Measurements from ENCODE around the gene SLC30A4.
"Not testable (repeated sequence)": the region's sequence is repeated elsewhere in the genome, so short reads cannot be mapped to it uniquely, and the experiment has no call there.

The SLC30A4 gene

DNA sequence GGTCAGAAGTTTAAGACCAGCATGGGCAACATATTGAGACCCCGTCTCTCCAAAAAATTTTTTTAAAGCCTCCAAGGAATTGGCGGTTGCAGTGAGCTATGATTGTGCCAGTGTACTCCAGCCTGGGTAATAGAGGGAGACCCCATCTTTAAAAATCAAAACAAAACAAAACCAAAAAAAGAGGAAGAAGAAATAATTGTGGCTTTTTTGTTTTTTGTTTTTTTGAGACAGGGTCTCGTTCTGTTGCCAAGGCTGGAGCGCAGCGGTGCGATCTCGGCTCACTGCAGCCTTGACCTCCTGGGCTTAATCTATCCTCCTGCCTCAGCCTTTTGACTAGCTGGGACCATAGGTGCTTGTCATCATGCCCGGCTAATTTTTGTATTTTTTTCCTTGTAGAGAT, 4.5 kb upstream of the SLC30A4 start:
- no peak overlapping the region for H3K27ac ChIP-seq
- no peaks in the 10 kb centered on the region for H3K36me3 ChIP-seq
- H3K4me1 ChIP-seq, result peaks cover 0 to 13% (median 7%) of the 10 kb centered on the region in 10 experiments; a peak in 19 of 20 replicates
- peak overlapping the region in 6 of 11 experiments; percentile 1 to 48 (median 10); a peak in 4 of 22 replicates for H3K4me2 ChIP-seq
- no peak overlapping the region for H3K9ac ChIP-seq
- H3K27me3 ChIP-seq, result peaks cover 0 to 15% (median 11%) of the 10 kb centered on the region in 11 experiments; a peak in 9 of 22 replicates
- H3K4me3 ChIP-seq, result no peak overlapping the region
- no peaks in the 10 kb centered on the region for H3K9me3 ChIP-seq (replicated peaks in 1 of 11)
- TF ChIP-seq Cebpa-rat (IDR thresholded peaks at IDR 0.05), result no peak
- no peaks in the 10 kb centered on the region for H4K20me1 ChIP-seq

DNA sequence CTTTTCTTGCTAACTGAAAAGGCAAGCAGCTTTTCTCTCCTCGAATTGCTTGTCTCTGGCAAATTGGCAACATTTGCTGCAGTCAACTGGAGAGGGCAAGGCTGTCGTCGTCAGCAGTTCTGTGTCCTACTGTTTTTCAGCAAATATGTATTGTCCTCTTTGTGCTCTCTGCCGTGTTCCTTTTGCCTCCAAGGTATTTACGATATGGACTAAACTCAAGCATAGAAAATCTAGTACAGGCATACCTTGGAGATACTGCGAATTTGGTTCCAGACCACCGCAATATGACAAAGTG, 558 bp upstream of the SLC30A4 start:
- H3K9ac ChIP-seq, result peak overlapping the region; percentile 66 to 80 (median 76); a peak in 21 of 22 replicates
- H3K9me3 ChIP-seq (replicated peaks in 1 of 11), result no peaks in the 10 kb centered on the region
- H3K27me3 ChIP-seq, result peaks cover 0 to 27% (median 18%) of the 10 kb centered on the region in 11 experiments; a peak in 10 of 22 replicates
- H3K36me3 ChIP-seq, result no peaks in the 10 kb centered on the region
- peak overlapping the region; percentile 70 to 88 (median 76) for H3K4me3 ChIP-seq
- H3K4me1 ChIP-seq, result peaks cover 7 to 24% (median 17%) of the 10 kb centered on the region in 10 experiments
- TF ChIP-seq Cebpa-rat (IDR thresholded peaks at IDR 0.05), result no peak
- H3K4me2 ChIP-seq, result peak overlapping the region; percentile 94 to 100 (median 97)
- H3K27ac ChIP-seq, result peak overlapping the region in 6 of 11 experiments; percentile 36 to 68 (median 56); a peak in 8 of 22 replicates
- H4K20me1 ChIP-seq, result no peaks in the 10 kb centered on the region

DNA sequence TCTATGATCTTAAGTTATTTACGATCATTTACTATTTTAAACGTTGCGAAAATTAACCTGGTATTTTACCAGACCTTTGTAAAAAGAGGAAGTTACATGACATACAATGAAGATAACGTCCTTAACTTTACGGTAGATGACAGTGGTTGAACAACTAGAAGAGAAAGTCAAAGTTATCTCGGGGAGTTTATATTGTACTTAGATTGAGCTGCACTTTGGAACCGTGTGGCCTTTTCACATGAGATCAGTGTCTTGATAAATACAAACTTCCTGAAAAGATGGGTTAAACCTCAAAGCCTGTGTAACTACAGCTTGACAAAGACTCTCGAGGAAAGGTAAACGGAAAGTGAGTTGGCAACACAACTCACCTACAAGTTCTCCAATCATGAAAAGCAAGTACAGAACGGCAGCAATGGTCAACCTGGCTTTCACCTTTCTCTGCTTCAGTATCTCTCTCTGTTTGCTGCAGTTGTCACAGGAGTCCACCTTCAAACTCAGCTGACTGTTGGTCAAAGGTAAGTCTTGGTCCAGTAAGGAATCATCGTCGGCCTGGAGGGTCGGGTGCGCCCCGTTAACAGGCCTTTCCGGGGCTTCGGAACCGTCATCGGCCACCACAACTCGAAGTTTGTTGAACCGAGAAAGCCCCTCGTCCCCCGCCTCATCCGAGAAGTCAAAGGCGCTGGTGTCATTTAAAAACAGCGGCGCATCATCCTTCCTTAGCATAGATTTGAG, 793 bp downstream of the SLC30A4 start:
- Histone ChIP-seq H3K4me2 (peak overlapping the region; percentile 94 to 100 (median 97)), H3K27ac (peak overlapping the region; percentile 36 to 68 (median 58); a peak in 15 of 22 replicates), H3K4me1 (peaks cover 7 to 19% (median 13%) of the 10 kb centered on the region in 10 experiments; a peak in 19 of 20 replicates), H3K4me3 (peak overlapping the region; percentile 70 to 88 (median 76)), H4K20me1 (no peaks in the 10 kb centered on the region), H3K9me3 (replicated peaks in 1 of 11) (no peaks in the 10 kb centered on the region), H3K36me3 (no peaks in the 10 kb centered on the region), H3K9ac (peak overlapping the region; percentile 66 to 80 (median 76)), H3K27me3 (peaks cover 0 to 27% (median 18%) of the 10 kb centered on the region in 11 experiments; a peak in 10 of 22 replicates)
- TF ChIP-seq Cebpa-rat (IDR thresholded peaks at IDR 0.05), result no peak

DNA sequence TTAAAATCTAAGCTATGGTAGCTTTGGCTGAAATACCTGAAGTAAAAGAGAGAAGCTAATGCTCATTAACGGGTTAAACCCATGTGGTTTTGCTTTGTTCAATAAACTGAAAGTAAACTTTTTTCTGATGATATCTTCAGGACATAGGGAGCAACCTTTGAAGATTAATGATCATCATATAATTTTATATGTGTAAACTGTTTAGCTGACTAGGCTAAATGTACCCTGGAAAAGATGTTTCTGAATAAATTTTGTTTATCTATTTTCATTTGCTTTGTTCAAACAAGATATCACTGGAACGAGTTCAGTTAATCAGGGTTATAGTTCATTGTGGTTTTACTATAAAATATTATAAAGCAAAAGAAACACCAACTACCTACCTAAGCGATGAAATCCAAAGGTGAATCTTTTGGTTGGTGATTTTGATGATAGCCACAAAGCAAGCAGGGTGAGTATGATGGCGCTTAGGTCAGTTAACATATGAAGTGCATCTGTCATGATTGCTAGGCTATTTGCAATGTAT, 11.7 kb downstream of the SLC30A4 start:
- H3K27ac ChIP-seq, result no peak overlapping the region
- no peaks in the 10 kb centered on the region for H3K4me1 ChIP-seq
- no peak overlapping the region for H3K4me3 ChIP-seq
- no peak for TF ChIP-seq Cebpa-rat (IDR thresholded peaks at IDR 0.05)
- no peak overlapping the region for H3K9ac ChIP-seq
- H4K20me1 ChIP-seq, result no peaks in the 10 kb centered on the region
- H3K9me3 ChIP-seq (replicated peaks in 1 of 11), result no peaks in the 10 kb centered on the region
- no peaks in the 10 kb centered on the region for H3K27me3 ChIP-seq
- peaks cover 0 to 20% (median 0%) of the 10 kb centered on the region in 11 experiments; a peak in 2 of 22 replicates for H3K36me3 ChIP-seq
- no peak overlapping the region for H3K4me2 ChIP-seq

DNA sequence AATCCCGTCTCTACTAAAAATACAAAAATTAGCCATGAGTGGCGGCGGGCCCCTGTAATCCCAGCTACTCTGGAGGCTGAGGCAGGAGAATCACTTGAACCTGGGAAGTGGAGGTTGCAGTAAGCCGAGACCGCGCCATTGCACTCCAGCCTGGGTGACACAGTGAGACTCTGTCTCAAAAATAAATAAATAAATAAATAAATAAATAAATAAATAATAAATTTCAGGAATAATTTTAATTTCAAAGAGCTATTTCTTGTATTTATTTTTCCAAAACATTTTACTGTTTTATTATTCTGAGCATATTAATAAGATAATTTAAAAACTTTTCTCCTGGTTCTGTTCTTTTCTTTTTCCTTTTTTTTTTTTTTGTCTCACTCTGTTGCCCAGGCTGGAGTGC, 15.4 kb downstream of the SLC30A4 start:
- not testable (repeated sequence) for H3K9ac ChIP-seq; H4K20me1 ChIP-seq; H3K4me2 ChIP-seq; H3K9me3 ChIP-seq (replicated peaks in 1 of 11); H3K27me3 ChIP-seq; H3K27ac ChIP-seq; H3K4me1 ChIP-seq; H3K4me3 ChIP-seq
- peaks cover 0 to 20% (median 0%) of the 10 kb centered on the region in 11 experiments; a peak in 2 of 22 replicates for H3K36me3 ChIP-seq

DNA sequence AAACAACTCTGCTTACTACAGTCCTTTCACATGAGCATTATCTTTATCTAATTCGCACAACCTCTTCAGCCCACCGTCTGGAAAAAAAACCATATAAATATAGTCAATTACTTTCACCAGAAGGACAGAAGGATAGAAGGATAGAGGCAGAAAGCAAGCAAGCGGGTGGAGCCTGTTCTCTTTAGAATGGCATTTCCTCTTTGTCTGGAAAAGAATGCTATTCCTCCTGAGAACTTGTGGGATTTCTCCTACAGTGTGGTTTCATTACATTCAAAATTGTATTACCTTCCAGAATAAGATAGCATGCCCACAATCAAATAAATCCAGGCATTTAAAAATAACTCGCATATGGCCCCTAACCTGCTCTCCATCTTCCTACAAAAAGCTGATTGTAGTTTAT, 23.1 kb downstream of the SLC30A4 start:
- Histone ChIP-seq H3K27ac (no peak overlapping the region), H4K20me1 (no peaks in the 10 kb centered on the region), H3K4me3 (no peak overlapping the region), H3K9me3 (replicated peaks in 1 of 11) (no peaks in the 10 kb centered on the region), H3K4me2 (peak overlapping the region in 2 of 11 experiments; percentile 31 to 35; a peak in 1 of 22 replicates), H3K27me3 (no peaks in the 10 kb centered on the region), H3K9ac (no peak overlapping the region), H3K4me1 (peaks cover 0 to 10% (median 0%) of the 10 kb centered on the region in 10 experiments; a peak in 5 of 20 replicates), H3K36me3 (no peaks in the 10 kb centered on the region)
- TF ChIP-seq Cebpa-rat (IDR thresholded peaks at IDR 0.05), result no peak

DNA sequence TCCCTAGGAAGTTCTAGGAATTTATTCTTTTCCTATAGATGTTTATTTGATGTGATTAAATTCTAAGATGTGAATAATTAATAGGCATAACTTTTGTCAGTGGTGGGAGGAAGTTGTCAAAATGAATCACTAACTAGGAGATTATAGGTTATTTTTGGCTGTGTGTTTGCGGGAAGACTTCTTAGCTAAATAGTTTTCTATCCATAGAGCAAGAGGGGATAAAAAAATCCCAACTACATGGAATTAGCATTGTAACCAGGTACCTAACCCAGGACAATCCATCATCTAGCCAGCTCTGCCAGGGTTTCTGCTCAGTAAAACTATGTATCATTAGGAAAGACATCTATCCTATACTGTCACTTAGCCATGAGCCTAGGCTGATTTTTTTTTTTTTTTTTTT, 23.9 kb downstream of the SLC30A4 start:
- H3K9me3 ChIP-seq (replicated peaks in 1 of 11), result no peaks in the 10 kb centered on the region
- no peak overlapping the region for H3K9ac ChIP-seq
- no peaks in the 10 kb centered on the region for H3K36me3 ChIP-seq
- H4K20me1 ChIP-seq, result no peaks in the 10 kb centered on the region
- no peak overlapping the region for H3K27ac ChIP-seq
- peaks cover 0 to 10% (median 0%) of the 10 kb centered on the region in 10 experiments; a peak in 5 of 20 replicates for H3K4me1 ChIP-seq
- H3K4me3 ChIP-seq, result no peak overlapping the region
- no peaks in the 10 kb centered on the region for H3K27me3 ChIP-seq
- peak overlapping the region in 3 of 11 experiments; percentile 24 to 35 (median 31); a peak in 4 of 22 replicates for H3K4me2 ChIP-seq
- no peak for TF ChIP-seq Cebpa-rat (IDR thresholded peaks at IDR 0.05)

DNA sequence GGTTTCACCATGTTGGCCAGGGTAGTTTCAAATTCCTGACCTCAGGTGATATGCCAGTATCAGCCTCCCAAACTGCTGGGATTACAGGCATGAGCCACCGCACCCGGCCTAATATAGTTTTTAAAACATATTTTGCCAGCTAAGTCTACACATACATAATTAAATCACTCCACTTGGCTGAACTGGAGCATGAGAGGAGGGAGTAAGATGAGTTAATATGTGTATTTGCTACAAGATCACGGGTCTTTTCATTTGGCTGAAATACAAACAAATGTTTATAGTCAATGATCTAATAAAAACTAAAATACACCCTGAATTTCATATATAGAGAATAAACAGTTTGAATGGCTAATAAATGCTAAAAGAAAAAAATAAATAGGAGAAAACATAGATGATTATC, 25.3 kb downstream of the SLC30A4 start:
- no peak overlapping the region for H3K9ac ChIP-seq
- H3K27ac ChIP-seq, result no peak overlapping the region
- TF ChIP-seq Cebpa-rat (IDR thresholded peaks at IDR 0.05), result no peak
- H4K20me1 ChIP-seq, result no peaks in the 10 kb centered on the region
- H3K36me3 ChIP-seq, result no peaks in the 10 kb centered on the region
- H3K27me3 ChIP-seq, result no peaks in the 10 kb centered on the region
- H3K9me3 ChIP-seq (replicated peaks in 1 of 11), result no peaks in the 10 kb centered on the region
- H3K4me1 ChIP-seq, result peaks cover 0 to 10% (median 0%) of the 10 kb centered on the region in 10 experiments; a peak in 5 of 20 replicates
- no peak overlapping the region for H3K4me3 ChIP-seq
- no peak overlapping the region for H3K4me2 ChIP-seq

DNA sequence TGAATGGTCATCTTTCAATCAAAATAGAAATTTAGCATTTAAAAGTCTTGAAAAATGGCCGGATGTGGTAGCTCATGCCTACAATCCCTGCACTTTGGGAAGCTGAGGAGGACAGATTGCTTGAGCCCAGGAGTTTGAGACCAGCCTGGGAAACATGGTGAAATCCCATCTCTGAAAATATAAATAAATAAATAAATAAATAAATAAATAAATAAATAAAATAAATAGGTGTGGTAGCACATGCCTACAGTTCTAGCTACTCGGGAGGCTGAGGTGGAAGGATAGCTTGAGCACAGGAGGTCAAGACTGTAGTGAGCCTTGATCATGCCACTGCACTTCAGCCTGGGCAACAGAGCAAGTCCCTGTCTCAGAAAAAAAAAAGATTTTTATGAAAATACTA, 25.9 kb downstream of the SLC30A4 start:
- no peaks in the 10 kb centered on the region for H3K27me3 ChIP-seq
- H3K4me1 ChIP-seq, result peaks cover 0 to 10% (median 0%) of the 10 kb centered on the region in 10 experiments; a peak in 5 of 20 replicates
- H3K9me3 ChIP-seq (replicated peaks in 1 of 11), result no peaks in the 10 kb centered on the region
- H3K9ac ChIP-seq, result no peak overlapping the region
- no peaks in the 10 kb centered on the region for H4K20me1 ChIP-seq
- no peak for TF ChIP-seq Cebpa-rat (IDR thresholded peaks at IDR 0.05)
- no peak overlapping the region for H3K4me2 ChIP-seq
- H3K36me3 ChIP-seq, result no peaks in the 10 kb centered on the region
- no peak overlapping the region for H3K27ac ChIP-seq
- no peak overlapping the region for H3K4me3 ChIP-seq
